ENCODE results near the gene PTOV1. TPM values are rescaled to one million over a fixed set of nuclear protein-coding genes. Genes with fewer than 3 reads are reported as not detected.
A peak's percentile ranks its signal among the peaks of the same experiment; 100 is the strongest.

PTOV1 gene
- total and polyA plus RNA-seq, 5 experiments from 2014 or later, result 42.9 to 186 (median 67.4) TPM

GRCh38 chr19:49879243-49879963, 28.4 kb downstream of the PTOV1 start:
- H3K9me3 Mint-ChIP-seq, result no peaks in the 10 kb centered on the region
- no peak for ATAC-seq
- peaks cover 0 to 41% (median 6%) of the 10 kb centered on the region in 3 donors for H3K36me3 Mint-ChIP-seq
- no peaks in the 10 kb centered on the region for H3K27me3 Mint-ChIP-seq
- POLR2A ChIA-PET, result interaction anchor here (0.6 to 1.2 kb wide), 6 partner anchors 8 to 161 kb away, joined by 3 to 4 read pairs (median 4); partner anchors contain the start of genes PNKP and PTOV1
- H3K4me3 Mint-ChIP-seq, result peak overlapping the region in 2 of 10 donors; percentile 7 to 44
- peak overlapping the region in 3 of 10 donors; percentile 48 to 73 (median 50) for H3K27ac Mint-ChIP-seq
- DNase-seq, result no peak
- H3K4me1 Mint-ChIP-seq, result peaks cover 15 to 31% (median 21%) of the 10 kb centered on the region in 4 donors

GRCh38 chr19:49880162-49880869, 29.4 kb downstream of the PTOV1 start:
- DNase-seq (no peak), ATAC-seq (no peak)
- POLR2A ChIA-PET, result interaction anchor here (1.2 kb wide), 1 partner anchor 162 kb away, joined by 4 read pairs; no protein-coding TSS in a partner anchor
- Mint-ChIP-seq H3K9me3 (no peaks in the 10 kb centered on the region), H3K27ac (no peak overlapping the region), H3K4me3 (peak overlapping the region in 1 of 10 donors; percentile 14), H3K4me1 (peaks cover 15 to 26% (median 20%) of the 10 kb centered on the region in 4 donors), H3K36me3 (peaks cover 0 to 49% (median 9%) of the 10 kb centered on the region in 3 donors), H3K27me3 (no peaks in the 10 kb centered on the region)

GRCh38 chr19:49881186-49881585, 30.2 kb downstream of the PTOV1 start:
- no peak overlapping the region for H3K4me3 Mint-ChIP-seq
- H3K27ac Mint-ChIP-seq, result peak overlapping the region in 1 of 10 donors; percentile 43
- peaks cover 12 to 19% (median 16%) of the 10 kb centered on the region in 4 donors for H3K4me1 Mint-ChIP-seq
- H3K36me3 Mint-ChIP-seq, result peaks cover 0 to 57% (median 9%) of the 10 kb centered on the region in 3 donors
- H3K9me3 Mint-ChIP-seq, result no peaks in the 10 kb centered on the region
- POLR2A ChIA-PET, result no interaction called here
- DNase-seq, result no peak
- H3K27me3 Mint-ChIP-seq, result no peaks in the 10 kb centered on the region
- ATAC-seq, result no peak

- peaks cover 0 to 57% (median 9%) of the 10 kb centered on the region in 3 donors for H3K36me3 Mint-ChIP-seq
- no peaks in the 10 kb centered on the region for H3K27me3 Mint-ChIP-seq
- no peak overlapping the region for H3K27ac Mint-ChIP-seq
- no peak for ATAC-seq
- H3K4me3 Mint-ChIP-seq, result no peak overlapping the region
- H3K4me1 Mint-ChIP-seq, result peaks cover 12 to 19% (median 16%) of the 10 kb centered on the region in 4 donors
- H3K9me3 Mint-ChIP-seq, result no peaks in the 10 kb centered on the region
- no peak for DNase-seq
- POLR2A ChIA-PET, result interaction anchor here (0.7 kb wide), 1 partner anchor 48 kb away, joined by 3 read pairs; the partner anchor contains the start of genes ATF5 and NUP62
Measured at GRCh38 chr19:49881672-49882394, 30.9 kb downstream of the PTOV1 start.

- Mint-ChIP-seq H3K4me1 (peaks cover 12 to 19% (median 16%) of the 10 kb centered on the region in 4 donors), H3K4me3 (no peak overlapping the region), H3K27ac (no peak overlapping the region), H3K27me3 (no peaks in the 10 kb centered on the region), H3K9me3 (no peaks in the 10 kb centered on the region), H3K36me3 (peaks cover 0 to 57% (median 9%) of the 10 kb centered on the region in 3 donors)
- DNase-seq (no peak), ATAC-seq (no peak)
- POLR2A ChIA-PET, result interaction anchor here (0.6 kb wide), 1 partner anchor 57 kb away, joined by 3 read pairs; no protein-coding TSS in a partner anchor
Measured at GRCh38 chr19:49882643-49883042, 31.7 kb downstream of the PTOV1 start.

- Mint-ChIP-seq H3K27ac (peak overlapping the region in 1 of 10 donors; percentile 5), H3K27me3 (no peaks in the 10 kb centered on the region), H3K36me3 (peaks cover 0 to 56% (median 9%) of the 10 kb centered on the region in 3 donors), H3K9me3 (no peaks in the 10 kb centered on the region), H3K4me1 (peaks cover 9 to 17% (median 13%) of the 10 kb centered on the region in 4 donors), H3K4me3 (no peak overlapping the region)
- POLR2A ChIA-PET, result interaction anchor here (0.6 kb wide), 1 partner anchor 57 kb away, joined by 3 read pairs; no protein-coding TSS in a partner anchor
- ATAC-seq (no peak), DNase-seq (no peak)
Measured at GRCh38 chr19:49883094-49883493, 32.1 kb downstream of the PTOV1 start.

- H3K4me1 Mint-ChIP-seq, result peaks cover 1 to 7% (median 3%) of the 10 kb centered on the region in 4 donors
- ATAC-seq (no peak), DNase-seq (no peak)
- no peaks in the 10 kb centered on the region for H3K9me3 Mint-ChIP-seq
- POLR2A ChIA-PET, result no interaction called here
- H3K4me3 Mint-ChIP-seq, result no peak overlapping the region
- H3K36me3 Mint-ChIP-seq, result peaks cover 0 to 54% (median 9%) of the 10 kb centered on the region in 3 donors
- no peaks in the 10 kb centered on the region for H3K27me3 Mint-ChIP-seq
- peak overlapping the region in 1 of 10 donors; percentile 84 for H3K27ac Mint-ChIP-seq
Measured at GRCh38 chr19:49884109-49884508, 33.1 kb downstream of the PTOV1 start.

- H3K9me3 Mint-ChIP-seq, result no peaks in the 10 kb centered on the region
- H3K27ac Mint-ChIP-seq, result no peak overlapping the region
- no peak for ATAC-seq
- no peak overlapping the region for H3K4me3 Mint-ChIP-seq
- H3K36me3 Mint-ChIP-seq, result peaks cover 0 to 53% (median 9%) of the 10 kb centered on the region in 3 donors
- POLR2A ChIA-PET, result no interaction called here
- DNase-seq, result no peak
- H3K4me1 Mint-ChIP-seq, result peaks cover 0 to 2% (median under 1%) of the 10 kb centered on the region in 4 donors
- no peaks in the 10 kb centered on the region for H3K27me3 Mint-ChIP-seq
Measured at GRCh38 chr19:49884760-49885159, 33.8 kb downstream of the PTOV1 start.

- H3K4me1 Mint-ChIP-seq, result peaks cover 0 to 4% (median 0%) of the 10 kb centered on the region in 4 donors
- H3K27me3 Mint-ChIP-seq, result no peaks in the 10 kb centered on the region
- DNase-seq (no peak), ATAC-seq (no peak)
- POLR2A ChIA-PET, result interaction anchor here (1.0 to 2.0 kb wide), 4 partner anchors 10 to 43 kb away, joined by 3 to 7 read pairs (median 4); partner anchors contain the start of genes AKT1S1, ATF5, NUP62 and TBC1D17
- no peak overlapping the region for H3K4me3 Mint-ChIP-seq
- no peak overlapping the region for H3K27ac Mint-ChIP-seq
- H3K9me3 Mint-ChIP-seq, result no peaks in the 10 kb centered on the region
- H3K36me3 Mint-ChIP-seq, result peaks cover 0 to 36% (median 9%) of the 10 kb centered on the region in 3 donors
Measured at GRCh38 chr19:49887037-49887664, 36.2 kb downstream of the PTOV1 start.

GRCh38 chr19:49887665-49888509, 36.9 kb downstream of the PTOV1 start:
- H3K36me3 Mint-ChIP-seq, result peaks cover 0 to 30% (median 9%) of the 10 kb centered on the region in 3 donors
- DNase-seq, result no peak
- no peak for ATAC-seq
- no peaks in the 10 kb centered on the region for H3K9me3 Mint-ChIP-seq
- POLR2A ChIA-PET, result interaction anchor here (0.6 to 2.0 kb wide), 2 partner anchors 8 to 11 kb away, joined by 4 to 7 read pairs; partner anchors contain the start of genes AKT1S1 and TBC1D17
- H3K4me1 Mint-ChIP-seq, result peaks cover 0 to 9% (median 0%) of the 10 kb centered on the region in 4 donors
- no peaks in the 10 kb centered on the region for H3K27me3 Mint-ChIP-seq
- peak overlapping the region in 1 of 10 donors; percentile 37 for H3K4me3 Mint-ChIP-seq
- H3K27ac Mint-ChIP-seq, result no peak overlapping the region

- H3K27ac Mint-ChIP-seq, result peak overlapping the region in 2 of 10 donors; percentile 20 to 41
- H3K36me3 Mint-ChIP-seq, result peaks cover 0 to 25% (median 5%) of the 10 kb centered on the region in 3 donors
- H3K4me1 Mint-ChIP-seq, result peaks cover 0 to 9% (median under 1%) of the 10 kb centered on the region in 4 donors
- H3K27me3 Mint-ChIP-seq, result no peaks in the 10 kb centered on the region
- H3K9me3 Mint-ChIP-seq, result no peaks in the 10 kb centered on the region
- peak overlapping the region in 3 of 10 donors; percentile 11 to 38 (median 37) for H3K4me3 Mint-ChIP-seq
- no peak for DNase-seq
- no peak for ATAC-seq
- POLR2A ChIA-PET, result interaction anchor here (2.0 to 2.3 kb wide), 2 partner anchors 11 to 171 kb away, joined by 5 to 7 read pairs; partner anchors contain the start of genes AKT1S1 and TBC1D17
Measured at GRCh38 chr19:49888510-49888824, 37.5 kb downstream of the PTOV1 start.
